ENCODE measurements around the gene RNF157.

RNF157 gene

GRCh38 chr17:76277300-76278267 lies 37.3 kb upstream of the RNF157 start:
- no peak for DNase-seq
- POLR2A ChIA-PET: interaction anchor here (0.6 kb wide), 1 partner anchor 113 kb away, joined by 3 read pairs; no protein-coding TSS in a partner anchor
- H3K27ac ChIP-seq (ENCODE audit: insufficient read depth in 1 of 2, low read depth in 1 of 2, low read length in 2 of 2, poor library complexity in 1 of 2, severe bottlenecking in 2 of 2): no peak overlapping the region
- no peaks in the 10 kb centered on the region for H3K9me3 ChIP-seq (ENCODE audit: control extremely low read depth in 1 of 5, control insufficient read depth in 4 of 5, insufficient read depth in 2 of 5, low read depth in 1 of 5, low read length in 4 of 5)
- CTCF ChIA-PET: interaction anchor here (0.5 to 6.1 kb wide), 13 partner anchors 9 to 158 kb away, joined by 3 to 110 read pairs (median 4); partner anchors contain the start of gene FOXJ1
- H3K4me3 ChIP-seq (ENCODE audit: control insufficient read depth in 1 of 7, extremely low read depth in 1 of 7, insufficient read depth in 4 of 7, low read depth in 2 of 7, low read length in 6 of 7): no peak overlapping the region
- WGBS (ENCODE audit: insufficient coverage): 98% methylated on average over 28 of the region's 31 CpGs
- peaks cover 0 to 3% (median 0%) of the 10 kb centered on the region in 4 experiments for H3K36me3 ChIP-seq (ENCODE audit: control insufficient read depth in 4 of 4, insufficient read depth in 4 of 4, low read length in 3 of 4)
- H3K27me3 ChIP-seq (replicated peaks in 2 of 5; ENCODE audit: control insufficient read depth in 4 of 5, insufficient read depth in 5 of 5, low read length in 4 of 5): no peaks in the 10 kb centered on the region
- H3K4me1 ChIP-seq (ENCODE audit: control extremely low read depth in 1 of 4, control insufficient read depth in 4 of 4, insufficient read depth in 4 of 4, low read length in 3 of 4): peaks cover 0 to 39% (median 22%) of the 10 kb centered on the region in 4 experiments

- Histone ChIP-seq H3K9me3 (ENCODE audit: control extremely low read depth in 1 of 5, control insufficient read depth in 4 of 5, insufficient read depth in 2 of 5, low read depth in 1 of 5, low read length in 4 of 5) (no peaks in the 10 kb centered on the region), H3K4me3 (ENCODE audit: control insufficient read depth in 1 of 7, extremely low read depth in 1 of 7, insufficient read depth in 4 of 7, low read depth in 2 of 7, low read length in 6 of 7) (no peak overlapping the region), H3K27me3 (replicated peaks in 2 of 5; ENCODE audit: control insufficient read depth in 4 of 5, insufficient read depth in 5 of 5, low read length in 4 of 5) (no peaks in the 10 kb centered on the region), H3K27ac (ENCODE audit: insufficient read depth in 1 of 2, low read depth in 1 of 2, low read length in 2 of 2, poor library complexity in 1 of 2, severe bottlenecking in 2 of 2) (no peak overlapping the region), H3K36me3 (ENCODE audit: control insufficient read depth in 4 of 4, insufficient read depth in 4 of 4, low read length in 3 of 4) (peaks cover 0 to 3% (median 0%) of the 10 kb centered on the region in 4 experiments), H3K4me1 (ENCODE audit: control extremely low read depth in 1 of 4, control insufficient read depth in 4 of 4, insufficient read depth in 4 of 4, low read length in 3 of 4) (peaks cover 0 to 48% (median 31%) of the 10 kb centered on the region in 4 experiments)
- no peak for DNase-seq
- ChIA-PET CTCF (interaction anchor here (1.4 to 4.0 kb wide), 4 partner anchors 13 to 262 kb away, joined by 3 to 27 read pairs (median 5); partner anchors contain the start of gene FOXJ1), POLR2A (no interaction called here)
- 96% methylated on average over 17 of the region's 19 CpGs for WGBS (ENCODE audit: insufficient coverage)
Measured at GRCh38 chr17:76276461-76277299, 36.4 kb upstream of the RNF157 start.

GRCh38 chr17:76276069-76276431 lies 35.8 kb upstream of the RNF157 start:
- CTCF ChIA-PET: interaction anchor here (1.4 to 2.4 kb wide), 4 partner anchors 12 to 261 kb away, joined by 3 to 6 read pairs (median 5); no protein-coding TSS in a partner anchor
- 71% methylated on average over 7 of the region's 11 CpGs for WGBS (ENCODE audit: insufficient coverage)
- peaks cover 0 to 55% (median 37%) of the 10 kb centered on the region in 4 experiments for H3K4me1 ChIP-seq (ENCODE audit: control extremely low read depth in 1 of 4, control insufficient read depth in 4 of 4, insufficient read depth in 4 of 4, low read length in 3 of 4)
- no peaks in the 10 kb centered on the region for H3K27me3 ChIP-seq (replicated peaks in 2 of 5; ENCODE audit: control insufficient read depth in 4 of 5, insufficient read depth in 5 of 5, low read length in 4 of 5)
- POLR2A ChIA-PET: no interaction called here
- no peak overlapping the region for H3K27ac ChIP-seq (ENCODE audit: insufficient read depth in 1 of 2, low read depth in 1 of 2, low read length in 2 of 2, poor library complexity in 1 of 2, severe bottlenecking in 2 of 2)
- no peaks in the 10 kb centered on the region for H3K9me3 ChIP-seq (ENCODE audit: control extremely low read depth in 1 of 5, control insufficient read depth in 4 of 5, insufficient read depth in 2 of 5, low read depth in 1 of 5, low read length in 4 of 5)
- peaks cover 0 to 5% (median 2%) of the 10 kb centered on the region in 4 experiments for H3K36me3 ChIP-seq (ENCODE audit: control insufficient read depth in 4 of 4, insufficient read depth in 4 of 4, low read length in 3 of 4)
- peak in 1 of 3 donors; percentile 35 for DNase-seq
- H3K4me3 ChIP-seq (ENCODE audit: control insufficient read depth in 1 of 7, extremely low read depth in 1 of 7, insufficient read depth in 4 of 7, low read depth in 2 of 7, low read length in 6 of 7): no peak overlapping the region

- H3K36me3 ChIP-seq (ENCODE audit: control insufficient read depth in 4 of 4, insufficient read depth in 4 of 4, low read length in 3 of 4): peaks cover 0 to 10% (median 4%) of the 10 kb centered on the region in 4 experiments
- ChIA-PET POLR2A (no interaction called here), CTCF (interaction anchor here (1.1 to 2.4 kb wide), 5 partner anchors 11 to 261 kb away, joined by 3 to 6 read pairs (median 5); no protein-coding TSS in a partner anchor)
- H3K9me3 ChIP-seq (ENCODE audit: control extremely low read depth in 1 of 5, control insufficient read depth in 4 of 5, insufficient read depth in 2 of 5, low read depth in 1 of 5, low read length in 4 of 5): no peaks in the 10 kb centered on the region
- no peaks in the 10 kb centered on the region for H3K27me3 ChIP-seq (replicated peaks in 2 of 5; ENCODE audit: control insufficient read depth in 4 of 5, insufficient read depth in 5 of 5, low read length in 4 of 5)
- peaks cover 0 to 59% (median 40%) of the 10 kb centered on the region in 4 experiments for H3K4me1 ChIP-seq (ENCODE audit: control extremely low read depth in 1 of 4, control insufficient read depth in 4 of 4, insufficient read depth in 4 of 4, low read length in 3 of 4)
- WGBS (ENCODE audit: insufficient coverage): 86% methylated on average over 18 of the region's 22 CpGs
- H3K4me3 ChIP-seq (ENCODE audit: control insufficient read depth in 1 of 7, extremely low read depth in 1 of 7, insufficient read depth in 4 of 7, low read depth in 2 of 7, low read length in 6 of 7): no peak overlapping the region
- H3K27ac ChIP-seq (ENCODE audit: insufficient read depth in 1 of 2, low read depth in 1 of 2, low read length in 2 of 2, poor library complexity in 1 of 2, severe bottlenecking in 2 of 2): no peak overlapping the region
- no peak for DNase-seq
Measured at GRCh38 chr17:76275382-76276068, 35.2 kb upstream of the RNF157 start.

GRCh38 chr17:76274112-76274956 lies 34.0 kb upstream of the RNF157 start:
- Histone ChIP-seq H3K27me3 (replicated peaks in 2 of 5; ENCODE audit: control insufficient read depth in 4 of 5, insufficient read depth in 5 of 5, low read length in 4 of 5) (no peaks in the 10 kb centered on the region), H3K9me3 (ENCODE audit: control extremely low read depth in 1 of 5, control insufficient read depth in 4 of 5, insufficient read depth in 2 of 5, low read depth in 1 of 5, low read length in 4 of 5) (no peaks in the 10 kb centered on the region), H3K27ac (ENCODE audit: insufficient read depth in 1 of 2, low read depth in 1 of 2, low read length in 2 of 2, poor library complexity in 1 of 2, severe bottlenecking in 2 of 2) (no peak overlapping the region), H3K36me3 (ENCODE audit: control insufficient read depth in 4 of 4, insufficient read depth in 4 of 4, low read length in 3 of 4) (peaks cover 0 to 18% (median 8%) of the 10 kb centered on the region in 4 experiments), H3K4me3 (ENCODE audit: control insufficient read depth in 1 of 7, extremely low read depth in 1 of 7, insufficient read depth in 4 of 7, low read depth in 2 of 7, low read length in 6 of 7) (peak overlapping the region in 2 of 7 experiments; percentile 48 to 63), H3K4me1 (ENCODE audit: control extremely low read depth in 1 of 4, control insufficient read depth in 4 of 4, insufficient read depth in 4 of 4, low read length in 3 of 4) (peaks cover 0 to 67% (median 42%) of the 10 kb centered on the region in 4 experiments)
- CTCF ChIA-PET: interaction anchor here (0.7 to 7.4 kb wide), 10 partner anchors 15 to 170 kb away, joined by 3 to 35 read pairs (median 4); partner anchors contain the start of gene FOXJ1
- POLR2A ChIA-PET: interaction anchor here (1.3 kb wide), 1 partner anchor 9 kb away, joined by 4 read pairs; the partner anchor contains the start of gene UBALD2
- WGBS (ENCODE audit: insufficient coverage): 76% methylated on average over 12 of the region's 21 CpGs
- no peak for DNase-seq

Measured in common myeloid progenitor, CD34-positive (primary cell).